ENCODE data around the gene MON2. TPM values are rescaled to one million over a fixed set of nuclear protein-coding genes. Genes with fewer than 3 reads are reported as not detected.
A peak's percentile ranks its signal among the peaks of the same experiment; 100 is the strongest.
"Not testable (repeated sequence)": the region's sequence is repeated elsewhere in the genome, so short reads cannot be mapped to it uniquely, and the experiment has no call there.

MON2 gene
- total RNA-seq, 1 donor from 2014 or later: 33.1 TPM

DNA sequence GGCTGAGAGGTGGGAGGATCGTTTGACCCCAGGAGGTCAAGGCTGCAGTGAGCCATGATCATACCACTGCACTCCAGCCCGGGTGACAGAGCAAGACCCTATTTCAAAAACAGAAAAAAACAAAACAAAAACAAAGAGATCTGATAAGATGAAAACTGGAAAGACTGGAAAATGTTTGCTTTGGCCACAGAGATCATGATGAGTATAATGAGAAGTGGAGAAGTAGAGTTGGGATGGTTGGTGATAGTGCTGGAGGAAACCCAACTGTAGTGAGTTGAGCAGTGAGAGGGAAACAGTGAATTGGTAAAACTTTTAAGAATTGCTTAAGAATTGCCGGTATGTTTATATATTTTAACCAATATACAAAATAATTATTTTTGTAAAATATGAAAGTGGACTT, 39.2 kb downstream of the MON2 start:
- Mint-ChIP-seq H3K4me3 (no peak overlapping the region), H3K27ac (no peak overlapping the region), H3K9me3 (peaks cover 15% of the 10 kb centered on the region), H3K4me1 (ENCODE audit: low read depth) (no peaks in the 10 kb centered on the region), H3K36me3 (ENCODE audit: low read depth) (peaks cover 44% of the 10 kb centered on the region), H3K27me3 (ENCODE audit: insufficient read depth) (no peaks in the 10 kb centered on the region)
- intact Hi-C loops (cut with micrococcal nuclease): no loop called here
- DNase-seq (ENCODE audit: low spot score): no peak

DNA sequence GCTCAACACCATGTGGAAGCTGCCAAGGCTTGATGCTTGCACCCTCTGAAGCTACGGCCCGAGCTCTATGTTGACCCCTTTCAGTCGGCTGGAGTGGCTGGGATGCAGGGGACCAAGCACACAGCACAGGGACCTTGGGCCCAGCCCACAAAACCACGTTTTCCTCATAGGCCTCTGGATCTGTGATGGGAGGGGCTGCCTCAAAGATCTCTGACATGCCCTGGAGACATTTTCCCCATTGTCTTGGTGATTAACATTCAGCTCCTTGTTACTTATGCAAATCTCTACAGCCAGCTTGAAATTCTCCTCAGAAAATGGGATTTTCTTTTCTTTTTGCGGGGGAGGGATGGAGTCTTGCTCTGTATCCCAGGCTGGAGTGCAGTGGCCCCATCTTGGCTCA, 46.3 kb downstream of the MON2 start:
- intact Hi-C loops (cut with micrococcal nuclease): no loop called here
- H3K4me1 Mint-ChIP-seq (ENCODE audit: low read depth): peaks cover 4% of the 10 kb centered on the region
- H3K36me3 Mint-ChIP-seq (ENCODE audit: low read depth): peaks cover 52% of the 10 kb centered on the region
- no peak overlapping the region for H3K4me3 Mint-ChIP-seq
- H3K27ac Mint-ChIP-seq: no peak overlapping the region
- H3K9me3 Mint-ChIP-seq: peaks cover 38% of the 10 kb centered on the region
- DNase-seq (ENCODE audit: low spot score): no peak
- H3K27me3 Mint-ChIP-seq (ENCODE audit: insufficient read depth): no peaks in the 10 kb centered on the region

DNA sequence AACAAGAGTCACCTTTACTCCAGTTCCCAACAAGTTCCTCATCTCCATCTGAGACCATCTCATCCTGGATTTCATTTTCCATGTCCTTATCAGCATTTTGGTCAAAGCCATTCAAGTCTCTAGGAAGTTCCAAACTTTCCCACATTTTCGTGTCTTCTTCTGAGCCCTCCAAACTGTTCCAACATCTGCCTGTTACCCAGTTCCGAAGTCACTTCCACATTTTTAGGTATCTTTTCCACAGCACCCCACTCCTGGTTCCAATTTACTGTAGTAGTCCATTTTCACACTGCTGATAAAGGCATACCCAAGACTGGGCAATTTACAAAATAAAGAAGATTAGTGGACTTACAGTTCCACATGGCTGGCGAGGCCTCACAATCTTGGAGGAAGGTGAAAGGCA, 47.5 kb downstream of the MON2 start:
- H3K4me3 Mint-ChIP-seq; DNase-seq (ENCODE audit: low spot score); H3K4me1 Mint-ChIP-seq (ENCODE audit: low read depth); intact Hi-C loops (cut with micrococcal nuclease); H3K27me3 Mint-ChIP-seq (ENCODE audit: insufficient read depth); H3K27ac Mint-ChIP-seq: not testable (repeated sequence)
- H3K36me3 Mint-ChIP-seq (ENCODE audit: low read depth): peaks cover 50% of the 10 kb centered on the region
- peaks cover 38% of the 10 kb centered on the region for H3K9me3 Mint-ChIP-seq

DNA sequence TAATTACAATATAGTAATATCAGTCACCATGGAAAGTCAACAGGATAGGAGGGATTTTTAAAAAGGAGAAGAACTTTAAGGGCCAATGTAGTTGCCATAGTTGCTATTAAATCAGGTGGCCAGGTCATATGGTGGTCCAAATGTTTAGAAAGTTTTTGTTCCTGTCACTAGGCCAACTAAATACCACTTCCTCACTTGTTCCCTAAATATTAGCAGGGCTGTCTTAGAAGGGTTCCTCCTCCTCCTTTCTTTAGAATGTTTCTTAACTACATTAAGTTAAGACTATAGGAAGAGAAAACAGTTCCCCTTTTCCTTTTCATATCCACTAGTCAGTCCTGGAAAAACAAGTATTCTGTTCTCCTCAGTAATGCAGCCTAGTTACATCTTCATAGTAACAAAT, 50.3 kb downstream of the MON2 start:
- Mint-ChIP-seq H3K36me3 (ENCODE audit: low read depth) (peaks cover 25% of the 10 kb centered on the region), H3K9me3 (peaks cover 11% of the 10 kb centered on the region), H3K27ac (no peak overlapping the region), H3K4me3 (no peak overlapping the region), H3K27me3 (ENCODE audit: insufficient read depth) (no peaks in the 10 kb centered on the region), H3K4me1 (ENCODE audit: low read depth) (peaks cover 4% of the 10 kb centered on the region)
- DNase-seq (ENCODE audit: low spot score): no peak
- intact Hi-C loops (cut with micrococcal nuclease): no loop called here

DNA sequence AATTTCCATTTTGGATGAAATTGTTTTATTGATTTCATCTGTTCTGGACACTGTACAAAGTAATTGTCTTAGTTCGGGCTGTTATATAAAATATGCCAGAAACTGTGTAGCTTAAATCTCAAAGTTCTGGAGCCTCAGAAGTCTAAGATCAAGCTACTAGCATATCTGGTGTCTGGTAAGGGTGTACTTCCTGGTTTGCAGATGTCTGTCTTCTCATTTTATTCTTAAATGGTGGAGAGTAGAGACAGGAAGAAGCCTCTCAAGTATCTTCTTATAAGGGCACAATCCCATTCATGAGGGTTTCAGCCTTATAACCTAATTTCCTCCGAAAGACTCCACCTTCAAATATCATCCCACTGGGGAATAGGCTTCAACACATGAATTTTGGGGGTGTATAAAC, 51.3 kb downstream of the MON2 start:
- H3K27me3 Mint-ChIP-seq (ENCODE audit: insufficient read depth): no peaks in the 10 kb centered on the region
- no peak for DNase-seq (ENCODE audit: low spot score)
- peaks cover 20% of the 10 kb centered on the region for H3K36me3 Mint-ChIP-seq (ENCODE audit: low read depth)
- H3K4me1 Mint-ChIP-seq (ENCODE audit: low read depth): peaks cover 4% of the 10 kb centered on the region
- intact Hi-C loops (cut with micrococcal nuclease): no loop called here
- peaks cover 10% of the 10 kb centered on the region for H3K9me3 Mint-ChIP-seq
- H3K27ac Mint-ChIP-seq: no peak overlapping the region
- no peak overlapping the region for H3K4me3 Mint-ChIP-seq

DNA sequence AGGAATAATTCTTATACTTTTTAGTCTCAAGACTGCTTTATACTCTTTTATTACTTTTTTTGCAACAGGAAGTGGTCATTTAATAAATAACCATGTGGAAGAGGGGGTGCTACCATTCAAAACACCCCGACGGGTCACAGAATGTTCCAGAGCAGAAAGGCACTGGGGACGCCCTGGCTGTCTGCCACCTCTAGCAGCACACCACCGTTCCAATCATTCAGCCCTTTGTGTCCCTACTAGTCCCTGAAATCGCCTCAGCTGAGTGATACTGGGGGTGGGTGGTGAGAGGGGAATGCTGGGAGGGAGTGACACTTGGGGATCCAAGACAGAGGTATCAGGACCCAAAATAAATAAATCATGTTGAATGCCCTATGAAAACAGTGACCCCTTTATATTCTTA, 52.4 kb downstream of the MON2 start:
- Mint-ChIP-seq H3K27ac (no peak overlapping the region), H3K4me3 (no peak overlapping the region), H3K27me3 (ENCODE audit: insufficient read depth) (no peaks in the 10 kb centered on the region), H3K4me1 (ENCODE audit: low read depth) (peaks cover 4% of the 10 kb centered on the region), H3K9me3 (peaks cover 7% of the 10 kb centered on the region), H3K36me3 (ENCODE audit: low read depth) (peaks cover 14% of the 10 kb centered on the region)
- intact Hi-C loops (cut with micrococcal nuclease): no loop called here
- no peak for DNase-seq (ENCODE audit: low spot score)

DNA sequence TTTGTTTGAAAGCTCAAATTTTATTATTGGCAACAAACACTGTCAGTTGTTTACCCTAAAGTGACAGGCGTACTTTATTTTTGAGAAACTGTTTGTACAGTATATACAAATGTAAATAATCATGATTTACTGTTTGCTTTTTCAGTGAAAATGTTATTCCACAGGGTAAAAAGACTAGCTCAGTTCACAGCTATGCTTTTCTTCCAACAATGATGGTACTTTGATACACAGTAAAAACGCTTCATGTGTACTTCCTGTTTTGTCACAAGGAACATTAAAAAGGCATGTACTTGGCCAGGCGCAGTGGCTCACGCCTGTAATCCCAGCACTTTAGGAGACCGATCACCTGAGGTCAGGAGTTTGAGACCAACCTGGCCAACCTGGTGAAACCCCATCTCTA, 53.7 kb downstream of the MON2 start:
- intact Hi-C loops (cut with micrococcal nuclease): loop anchor here (5.0 to 10.0 kb wide), 3 partner anchors 83 to 584 kb away; no protein-coding TSS in a partner anchor
- Mint-ChIP-seq H3K4me1 (ENCODE audit: low read depth) (peaks cover 10% of the 10 kb centered on the region), H3K27me3 (ENCODE audit: insufficient read depth) (no peaks in the 10 kb centered on the region), H3K4me3 (no peak overlapping the region), H3K27ac (no peak overlapping the region), H3K36me3 (ENCODE audit: low read depth) (peaks cover 9% of the 10 kb centered on the region), H3K9me3 (no peaks in the 10 kb centered on the region)
- DNase-seq (ENCODE audit: low spot score): no peak

DNA sequence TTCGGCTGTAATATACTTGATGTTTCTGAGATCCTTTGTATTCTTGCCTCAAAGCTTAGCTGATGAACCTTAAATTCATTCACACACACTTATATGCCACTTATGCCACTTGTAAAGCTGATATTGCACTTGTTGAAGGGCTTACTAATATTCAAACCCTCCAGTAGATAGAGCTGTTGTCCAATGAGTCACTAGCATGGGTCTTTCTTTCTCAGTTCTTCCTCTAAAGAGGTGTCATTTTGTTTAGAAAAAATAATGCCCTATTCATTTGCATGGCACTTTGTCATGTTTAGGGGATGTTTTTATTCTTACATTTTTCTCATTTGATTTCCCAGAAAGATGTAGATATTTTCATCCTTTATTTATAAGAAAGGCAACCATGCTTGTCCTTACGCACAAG, 56.4 kb downstream of the MON2 start:
- H3K4me1 Mint-ChIP-seq (ENCODE audit: low read depth): peaks cover 14% of the 10 kb centered on the region
- H3K27ac Mint-ChIP-seq: peak overlapping the region; percentile 31
- H3K9me3 Mint-ChIP-seq: no peaks in the 10 kb centered on the region
- peaks cover 7% of the 10 kb centered on the region for H3K36me3 Mint-ChIP-seq (ENCODE audit: low read depth)
- DNase-seq (ENCODE audit: low spot score): no peak
- no peak overlapping the region for H3K4me3 Mint-ChIP-seq
- H3K27me3 Mint-ChIP-seq (ENCODE audit: insufficient read depth): no peaks in the 10 kb centered on the region
- intact Hi-C loops (cut with micrococcal nuclease): loop anchor here (5.0 to 10.0 kb wide), 3 partner anchors 86 to 582 kb away; no protein-coding TSS in a partner anchor

DNA sequence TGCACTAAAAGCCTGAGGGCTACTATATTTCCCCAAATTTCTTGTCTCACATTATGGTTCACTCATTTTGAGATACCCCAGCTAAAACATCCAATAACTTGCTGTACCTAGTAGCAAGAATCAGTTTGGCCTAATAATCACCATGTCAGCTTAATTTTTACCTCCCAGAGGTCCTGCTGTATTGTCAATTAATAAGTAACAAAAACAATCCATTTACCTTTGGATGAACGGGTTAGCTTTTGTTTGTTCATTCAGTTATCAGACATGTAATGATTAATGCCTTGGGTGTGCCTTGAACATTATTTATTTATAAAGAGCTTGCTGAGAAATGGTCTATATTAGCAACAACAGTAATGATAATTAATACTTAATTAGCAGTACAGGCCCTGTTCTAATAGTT, 57.0 kb downstream of the MON2 start:
- no peak for DNase-seq (ENCODE audit: low spot score)
- Mint-ChIP-seq H3K27ac (no peak overlapping the region), H3K36me3 (ENCODE audit: low read depth) (peaks cover 4% of the 10 kb centered on the region), H3K4me1 (ENCODE audit: low read depth) (peaks cover 14% of the 10 kb centered on the region), H3K9me3 (no peaks in the 10 kb centered on the region), H3K27me3 (ENCODE audit: insufficient read depth) (no peaks in the 10 kb centered on the region), H3K4me3 (no peak overlapping the region)
- intact Hi-C loops (cut with micrococcal nuclease): loop anchor here (5.0 to 10.0 kb wide), 3 partner anchors 86 to 581 kb away; no protein-coding TSS in a partner anchor

DNA sequence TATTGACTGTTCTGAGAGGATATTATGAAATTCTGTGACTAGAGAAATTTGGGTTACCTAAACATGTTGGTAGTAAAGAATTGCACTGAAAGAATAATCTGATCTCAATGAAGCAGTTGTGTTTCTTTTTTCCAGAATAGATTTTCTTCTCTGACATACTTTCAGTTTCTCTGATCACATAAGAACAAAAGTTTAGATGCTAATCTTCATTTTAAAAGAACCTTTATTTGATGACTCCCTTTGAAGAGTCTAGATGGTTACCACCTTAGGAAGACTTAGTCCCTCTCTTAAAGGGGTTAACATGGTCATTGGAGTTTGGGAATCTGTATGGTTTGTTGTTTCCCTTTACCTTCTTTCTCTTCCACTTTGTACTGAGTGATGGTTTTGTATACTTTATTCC, 58.6 kb downstream of the MON2 start:
- Mint-ChIP-seq H3K27ac (no peak overlapping the region), H3K4me1 (ENCODE audit: low read depth) (peaks cover 14% of the 10 kb centered on the region), H3K4me3 (peak overlapping the region; percentile 30), H3K9me3 (no peaks in the 10 kb centered on the region), H3K27me3 (ENCODE audit: insufficient read depth) (no peaks in the 10 kb centered on the region), H3K36me3 (ENCODE audit: low read depth) (peaks cover 7% of the 10 kb centered on the region)
- DNase-seq (ENCODE audit: low spot score): no peak
- intact Hi-C loops (cut with micrococcal nuclease): loop anchor here (10.0 kb wide), 1 partner anchor 580 kb away; no protein-coding TSS in a partner anchor

DNA sequence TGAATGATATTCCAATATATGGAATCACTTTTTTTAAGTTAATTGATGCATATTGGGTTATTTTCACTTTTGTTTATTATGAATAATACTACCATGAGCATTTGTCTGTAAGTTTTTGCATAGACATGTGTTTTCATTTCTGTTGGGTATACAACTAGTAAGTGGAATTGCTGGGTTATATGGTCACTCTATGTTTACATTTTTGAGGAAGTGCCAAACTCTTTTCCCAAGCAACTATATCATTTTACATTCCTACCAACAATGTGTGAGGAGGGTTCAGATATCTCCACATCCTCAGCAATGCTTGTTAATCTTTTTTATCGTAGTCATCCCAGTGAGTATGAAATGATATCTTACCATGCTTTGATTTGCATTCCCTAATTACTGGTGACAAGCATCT, 64.0 kb downstream of the MON2 start:
- Mint-ChIP-seq H3K36me3 (ENCODE audit: low read depth) (peaks cover 25% of the 10 kb centered on the region), H3K9me3 (no peaks in the 10 kb centered on the region), H3K4me1 (ENCODE audit: low read depth) (peaks cover 9% of the 10 kb centered on the region), H3K27ac (no peak overlapping the region), H3K27me3 (ENCODE audit: insufficient read depth) (no peaks in the 10 kb centered on the region), H3K4me3 (no peak overlapping the region)
- intact Hi-C loops (cut with micrococcal nuclease): no loop called here
- DNase-seq (ENCODE audit: low spot score): no peak

DNA sequence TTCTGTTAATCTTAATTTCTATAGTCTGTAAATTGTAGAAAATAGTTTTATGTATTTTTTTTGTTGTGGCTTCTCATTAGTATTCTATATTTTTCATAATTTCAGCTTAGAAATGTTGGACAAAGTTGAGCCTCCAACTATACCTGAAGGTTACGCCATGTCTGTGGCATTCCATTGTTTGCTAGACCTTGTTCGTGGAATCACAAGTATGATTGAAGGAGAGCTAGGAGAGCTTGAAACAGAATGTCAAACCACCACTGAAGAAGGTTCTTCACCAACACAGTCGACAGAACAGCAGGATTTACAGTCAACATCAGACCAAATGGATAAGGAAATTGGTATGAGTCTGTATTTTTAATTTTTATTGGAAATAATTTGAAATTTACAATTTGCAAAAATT, 65.7 kb downstream of the MON2 start:
- Mint-ChIP-seq H3K27me3 (ENCODE audit: insufficient read depth) (no peaks in the 10 kb centered on the region), H3K27ac (no peak overlapping the region), H3K4me3 (no peak overlapping the region), H3K4me1 (ENCODE audit: low read depth) (peaks cover 4% of the 10 kb centered on the region), H3K9me3 (no peaks in the 10 kb centered on the region), H3K36me3 (ENCODE audit: low read depth) (peaks cover 26% of the 10 kb centered on the region)
- intact Hi-C loops (cut with micrococcal nuclease): no loop called here
- no peak for DNase-seq (ENCODE audit: low spot score)

DNA sequence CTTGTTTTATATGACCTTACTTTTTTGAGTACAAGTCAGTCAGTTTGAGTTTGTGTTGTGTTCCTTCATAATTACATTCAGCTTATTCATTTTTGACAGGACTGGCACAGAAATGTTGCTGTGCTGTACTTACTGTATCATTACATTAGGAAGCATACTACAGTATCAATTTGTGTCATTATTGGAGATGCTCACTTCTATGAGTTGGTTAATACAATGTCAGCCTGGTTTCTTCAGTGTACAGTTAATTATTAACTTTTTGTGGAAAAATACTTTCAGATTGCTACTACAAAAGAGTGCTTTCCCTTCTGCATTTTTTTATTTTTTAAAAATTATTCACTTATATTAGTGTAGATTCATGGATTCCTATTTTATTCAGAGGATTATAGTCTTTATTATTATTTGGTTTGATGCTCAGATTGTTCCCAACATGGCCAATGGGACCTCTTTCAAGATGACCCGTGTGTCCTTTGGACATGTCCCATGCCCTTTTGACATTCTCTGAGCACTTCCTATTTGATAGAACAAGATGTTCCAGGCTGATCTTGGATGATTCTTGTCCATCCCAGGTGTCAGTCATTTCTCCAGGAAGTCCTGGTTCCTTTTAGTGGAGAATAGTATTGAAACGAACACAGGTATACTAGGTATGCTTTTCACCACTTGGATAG, 66.6 kb downstream of the MON2 start:
- intact Hi-C loops (cut with micrococcal nuclease): no loop called here
- Mint-ChIP-seq H3K36me3 (ENCODE audit: low read depth) (peaks cover 26% of the 10 kb centered on the region), H3K27ac (no peak overlapping the region), H3K4me3 (no peak overlapping the region), H3K4me1 (ENCODE audit: low read depth) (peaks cover 4% of the 10 kb centered on the region), H3K27me3 (ENCODE audit: insufficient read depth) (no peaks in the 10 kb centered on the region), H3K9me3 (no peaks in the 10 kb centered on the region)
- no peak for DNase-seq (ENCODE audit: low spot score)

DNA sequence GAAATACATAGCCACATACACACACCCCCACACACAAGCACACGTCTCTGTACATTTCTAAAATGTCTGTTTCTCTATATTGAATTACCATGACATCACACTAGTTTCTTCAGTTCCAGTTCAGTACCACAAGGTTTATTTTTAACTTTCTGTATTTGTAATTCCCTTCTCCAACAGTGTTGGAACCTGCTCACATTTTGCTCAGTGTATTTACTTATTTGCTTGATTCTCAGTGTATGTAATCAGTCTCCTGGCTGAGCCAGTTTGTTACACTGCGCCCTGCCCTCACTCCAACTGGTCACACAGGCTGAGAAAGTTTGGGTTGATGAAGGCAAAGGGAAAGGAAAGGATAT, 67.1 kb downstream of the MON2 start:
- H3K4me3 Mint-ChIP-seq: no peak overlapping the region
- peaks cover 4% of the 10 kb centered on the region for H3K4me1 Mint-ChIP-seq (ENCODE audit: low read depth)
- intact Hi-C loops (cut with micrococcal nuclease): no loop called here
- H3K27ac Mint-ChIP-seq: peak overlapping the region; percentile 18
- peaks cover 25% of the 10 kb centered on the region for H3K36me3 Mint-ChIP-seq (ENCODE audit: low read depth)
- DNase-seq (ENCODE audit: low spot score): no peak
- no peaks in the 10 kb centered on the region for H3K9me3 Mint-ChIP-seq
- H3K27me3 Mint-ChIP-seq (ENCODE audit: insufficient read depth): no peaks in the 10 kb centered on the region
